Thymus (tissue), 14 donors: ENCODE data around the gene SLC28A3. TPM values are rescaled to one million over a fixed set of nuclear protein-coding genes. Genes with fewer than 3 reads are reported as not detected.
"Not testable (repeated sequence)": the region's sequence is repeated elsewhere in the genome, so short reads cannot be mapped to it uniquely, and the experiment has no call there.

Experiments used
- DNase-seq, 9 donors: peaks; one replicate each; pipeline ENCODE4 v3.0.0-alpha.2; 2013; ENCODE audit warnings: low spot score in 9 of 9, low read depth in 6 of 9, missing footprints in 1 of 9
- H3K27ac ChIP-seq, 2 donors: one replicate each; pipeline ENCODE4 v1.5.1; 2013; ENCODE audit warnings: control low read depth in 1 of 2, low read depth in 1 of 2, low read length in 1 of 2, mild to moderate bottlenecking in 1 of 2, moderate library complexity in 1 of 2
- H3K27me3 ChIP-seq, 2 donors: one replicate each; pipeline ENCODE4 v1.5.1; 2013; ENCODE audit warnings: low read length in 1 of 2; ENCODE audit not compliant: control insufficient read depth in 2 of 2, insufficient read depth in 1 of 2
- H3K36me3 ChIP-seq, 2 donors: one replicate each; pipeline ENCODE4 v1.5.1; 2013; ENCODE audit warnings: low read length in 1 of 2, mild to moderate bottlenecking in 1 of 2, moderate library complexity in 1 of 2; ENCODE audit not compliant: control insufficient read depth in 2 of 2, insufficient read depth in 2 of 2
- H3K4me1 ChIP-seq, 2 donors: one replicate each; pipeline ENCODE4 v1.5.1; 2013; ENCODE audit warnings: low read length in 2 of 2; ENCODE audit not compliant: control insufficient read depth in 2 of 2, insufficient read depth in 2 of 2
- H3K4me3 ChIP-seq, 2 donors: one replicate each; pipeline ENCODE4 v1.5.1; 2013; ENCODE audit warnings: low read length in 2 of 2, control low read depth in 1 of 2, mild to moderate bottlenecking in 1 of 2
- H3K9me3 ChIP-seq, 2 donors: one replicate each; pipeline ENCODE4 v1.5.1; 2013; ENCODE audit warnings: low read length in 1 of 2, mild to moderate bottlenecking in 1 of 2; ENCODE audit not compliant: control insufficient read depth in 2 of 2, insufficient read depth in 1 of 2
- WGBS: extraction: QIAGEN DNeasy Blood & Tissue Kit; methylation state at CpG from one replicate; pipeline ENCODE4 v1.1.7; 2013; 5-methylcytosine and 5-hydroxymethylcytosine counted together
- long read RNA-seq, 10 donors: transcript quantifications; one replicate each; lab custom pipeline, GENCODE V29; 2026
- polyA plus RNA-seq: library from polyadenylated mRNA; stranded (reverse); fragments of 200-250 nt; gene quantifications from one replicate; pipeline ENCODE4 v1.2.3, GENCODE V29; 2013
- total RNA-seq: library from RNA; stranded (reverse); fragments of 120-200 nt; gene quantifications from one replicate; pipeline ENCODE4 v1.2.4, GENCODE V29; 2013
- donor health status: healthy.

Gene SLC28A3, protein sequence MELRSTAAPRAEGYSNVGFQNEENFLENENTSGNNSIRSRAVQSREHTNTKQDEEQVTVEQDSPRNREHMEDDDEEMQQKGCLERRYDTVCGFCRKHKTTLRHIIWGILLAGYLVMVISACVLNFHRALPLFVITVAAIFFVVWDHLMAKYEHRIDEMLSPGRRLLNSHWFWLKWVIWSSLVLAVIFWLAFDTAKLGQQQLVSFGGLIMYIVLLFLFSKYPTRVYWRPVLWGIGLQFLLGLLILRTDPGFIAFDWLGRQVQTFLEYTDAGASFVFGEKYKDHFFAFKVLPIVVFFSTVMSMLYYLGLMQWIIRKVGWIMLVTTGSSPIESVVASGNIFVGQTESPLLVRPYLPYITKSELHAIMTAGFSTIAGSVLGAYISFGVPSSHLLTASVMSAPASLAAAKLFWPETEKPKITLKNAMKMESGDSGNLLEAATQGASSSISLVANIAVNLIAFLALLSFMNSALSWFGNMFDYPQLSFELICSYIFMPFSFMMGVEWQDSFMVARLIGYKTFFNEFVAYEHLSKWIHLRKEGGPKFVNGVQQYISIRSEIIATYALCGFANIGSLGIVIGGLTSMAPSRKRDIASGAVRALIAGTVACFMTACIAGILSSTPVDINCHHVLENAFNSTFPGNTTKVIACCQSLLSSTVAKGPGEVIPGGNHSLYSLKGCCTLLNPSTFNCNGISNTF
- total RNA-seq (1.3 TPM), polyA plus RNA-seq (1.8 TPM)
- long read RNA-seq, donor 1: 0 reads
- long read RNA-seq, donor 2: 0 reads
- long read RNA-seq, donor 3: 0 reads
- long read RNA-seq, donor 4: 0 reads
- long read RNA-seq, donor 5: 0 reads
- long read RNA-seq, donor 6, full-length matches to known transcripts: 1 of 1 reads
- long read RNA-seq, donor 6, partial matches to known transcripts: 0 of 1 reads
- long read RNA-seq, donor 6, other reads (novel, unspliced or antisense): 0 of 1 reads
- long read RNA-seq, donor 7: 0 reads
- long read RNA-seq, donor 8: 0 reads
- long read RNA-seq, donor 9: 0 reads
- long read RNA-seq, donor 10: 0 reads

DNA sequence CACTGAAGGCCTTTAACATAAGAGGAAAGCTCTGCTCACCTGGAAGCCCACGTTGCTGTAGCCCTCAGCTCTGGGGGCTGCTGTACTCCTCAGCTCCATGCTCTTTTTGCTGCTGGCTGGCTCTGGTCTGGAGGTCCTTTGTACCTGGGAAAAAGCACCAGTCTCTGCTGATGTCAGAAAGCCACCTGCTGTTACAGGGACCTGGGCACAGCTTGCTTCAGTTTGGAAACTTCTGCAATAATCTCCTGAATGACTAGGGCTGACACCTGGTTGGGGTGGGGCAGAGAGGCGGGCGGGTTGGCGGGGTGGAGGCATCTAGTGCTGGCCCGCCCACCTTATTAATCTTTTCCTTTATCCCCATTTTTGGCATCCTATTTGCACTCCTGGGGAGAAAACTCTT lies at the start of gene SLC28A3:
TSS of gene SLC28A3 (minus strand) at position 224 of the 400 bp plus-strand sequence. CDS start at position 99, 125 bp downstream.
- H3K27me3 ChIP-seq: no peaks in the 10 kb centered on the region
- WGBS: 88% methylated on average over 5 of the region's 5 CpGs
- peak within 1 kb of the TSS in 1 of 2 donors; percentile 58 for H3K27ac ChIP-seq
- peaks cover 0 to 7% of the 10 kb centered on the region in 2 donors for H3K4me1 ChIP-seq
- H3K36me3 ChIP-seq: no peaks in the 10 kb centered on the region
- DNase-seq: no peak
- H3K4me3 ChIP-seq: no peak within 1 kb of the TSS
- no peaks in the 10 kb centered on the region for H3K9me3 ChIP-seq

DNA sequence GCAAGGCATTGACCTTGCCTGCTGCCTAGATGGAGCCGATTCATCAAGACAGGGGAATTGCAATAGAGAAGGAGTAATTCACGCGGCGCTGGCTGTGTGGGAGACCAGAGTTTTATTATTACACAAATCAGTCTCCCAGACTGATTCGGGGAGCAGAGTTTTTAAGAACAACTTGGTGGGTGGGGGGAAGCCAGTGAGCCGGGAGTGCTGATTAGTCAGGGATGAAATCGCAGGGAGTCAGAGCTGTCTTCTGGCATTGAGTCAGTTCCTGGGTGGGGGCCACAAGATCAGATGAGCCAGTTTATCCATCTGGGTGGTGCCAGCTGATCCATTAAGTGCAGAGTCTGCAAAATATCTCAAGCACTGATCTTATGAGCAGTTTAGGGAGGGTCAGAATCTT lies 49.7 kb upstream of the SLC28A3 start:
- not testable (repeated sequence) for H3K4me3 ChIP-seq, H3K4me1 ChIP-seq, H3K9me3 ChIP-seq, H3K27me3 ChIP-seq, H3K36me3 ChIP-seq, DNase-seq, H3K27ac ChIP-seq
- 92% methylated on average over 7 of the region's 7 CpGs for WGBS

DNA sequence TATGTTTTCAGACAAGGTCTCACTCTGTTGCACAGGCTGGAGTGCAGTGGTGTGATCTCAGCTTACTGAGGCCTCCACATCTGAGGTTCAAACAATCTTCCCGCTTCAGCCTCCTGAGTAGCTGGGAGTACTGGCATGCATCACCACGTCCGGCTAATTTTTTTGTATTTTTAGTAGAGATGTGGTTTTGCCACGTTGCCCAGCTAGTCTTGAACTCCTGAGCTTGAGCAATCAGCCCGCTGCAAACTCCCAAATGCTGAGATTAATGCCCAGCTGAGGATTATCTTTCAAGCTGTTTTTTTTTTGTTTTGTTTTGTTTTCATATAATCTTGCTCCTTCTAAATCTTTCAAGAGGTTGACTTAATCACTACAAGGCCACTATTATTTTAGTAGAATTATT lies 47.3 kb upstream of the SLC28A3 start:
- Histone ChIP-seq H3K36me3 (no peaks in the 10 kb centered on the region), H3K9me3 (no peaks in the 10 kb centered on the region), H3K4me1 (no peaks in the 10 kb centered on the region), H3K4me3 (no peak overlapping the region), H3K27ac (no peak overlapping the region), H3K27me3 (no peaks in the 10 kb centered on the region)
- 95% methylated on average over 5 of the region's 5 CpGs for WGBS
- DNase-seq: no peak

DNA sequence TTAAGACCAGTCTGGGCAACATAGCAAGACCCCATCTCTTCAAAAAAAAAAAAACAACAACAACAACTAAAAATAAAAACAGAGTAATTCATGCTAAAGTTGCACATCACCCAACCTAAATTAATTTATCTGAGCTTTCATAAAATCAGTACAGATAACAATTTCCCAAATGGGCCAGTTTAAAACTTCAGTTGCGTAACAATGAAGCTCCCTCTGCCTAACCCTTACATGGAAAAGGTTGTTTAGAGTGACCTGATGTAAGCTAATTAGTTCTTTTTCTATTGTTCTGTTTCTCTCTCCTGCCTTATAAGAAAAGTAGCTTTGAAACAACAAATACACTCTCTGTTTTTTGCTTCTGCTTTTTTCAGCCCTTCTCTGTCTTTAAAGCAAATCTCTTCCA lies 46.2 kb upstream of the SLC28A3 start:
- H3K9me3 ChIP-seq: no peaks in the 10 kb centered on the region
- no peak overlapping the region for H3K27ac ChIP-seq
- 99% methylated on average over 1 of the region's 1 CpG for WGBS
- no peaks in the 10 kb centered on the region for H3K27me3 ChIP-seq
- no peak for DNase-seq
- no peaks in the 10 kb centered on the region for H3K4me1 ChIP-seq
- H3K36me3 ChIP-seq: no peaks in the 10 kb centered on the region
- no peak overlapping the region for H3K4me3 ChIP-seq

DNA sequence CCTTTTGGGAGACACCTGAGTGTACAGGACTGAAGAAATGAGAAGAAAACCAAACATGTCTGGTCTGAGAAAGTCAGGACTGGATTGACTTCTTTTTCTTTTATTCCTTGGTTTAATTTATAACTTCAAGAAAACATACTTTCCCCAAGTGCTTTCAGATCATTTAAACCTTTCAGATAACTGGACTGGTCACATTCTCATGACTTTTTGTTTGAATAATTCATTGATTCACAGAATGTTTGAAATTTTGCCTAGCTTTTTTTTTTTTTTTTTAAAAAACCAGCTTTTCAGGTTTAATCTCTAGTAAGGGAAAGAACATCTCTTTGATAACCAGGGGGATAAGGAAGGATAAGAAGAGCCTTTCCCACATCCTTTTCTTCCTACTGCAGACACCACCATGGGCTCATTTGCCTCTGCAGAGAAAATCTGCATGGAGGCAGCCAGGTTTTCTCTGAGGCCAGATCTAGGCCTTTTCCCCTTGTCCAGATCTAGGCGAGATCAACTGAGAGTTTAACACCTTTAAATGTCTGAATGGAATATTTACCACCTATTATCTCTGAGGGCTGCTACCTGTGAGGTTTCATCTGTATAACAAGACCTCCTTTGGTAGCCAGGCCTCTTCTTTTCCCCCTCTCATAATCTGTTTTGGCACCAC lies 45.0 kb upstream of the SLC28A3 start:
- Histone ChIP-seq H3K9me3 (no peaks in the 10 kb centered on the region), H3K27ac (no peak overlapping the region), H3K27me3 (no peaks in the 10 kb centered on the region), H3K4me3 (no peak overlapping the region), H3K4me1 (no peaks in the 10 kb centered on the region), H3K36me3 (no peaks in the 10 kb centered on the region)
- DNase-seq: no peak
- WGBS: 93% methylated on average over 1 of the region's 1 CpG

DNA sequence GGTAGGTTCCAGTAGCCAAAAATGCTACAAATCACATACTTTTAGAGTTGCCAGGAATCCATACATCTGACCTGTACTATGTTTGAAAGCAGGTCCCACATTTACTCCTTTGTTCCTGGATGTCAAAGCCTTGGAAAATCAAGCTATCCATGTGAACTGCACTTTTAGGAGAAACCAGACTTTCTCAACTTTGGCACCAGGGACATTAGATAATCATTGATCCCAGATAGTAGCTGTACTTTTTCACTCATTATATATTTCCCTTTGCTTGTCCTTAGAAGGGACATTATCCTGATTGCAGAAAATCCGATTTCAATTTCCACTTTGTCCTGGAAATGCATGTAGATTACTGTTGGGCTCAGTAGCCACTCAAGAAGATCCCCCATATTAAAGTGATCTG lies 44.1 kb upstream of the SLC28A3 start:
- no peak overlapping the region for H3K4me3 ChIP-seq
- no peaks in the 10 kb centered on the region for H3K4me1 ChIP-seq
- no peak overlapping the region for H3K27ac ChIP-seq
- WGBS: 97% methylated on average over 1 of the region's 1 CpG
- no peaks in the 10 kb centered on the region for H3K36me3 ChIP-seq
- no peaks in the 10 kb centered on the region for H3K27me3 ChIP-seq
- no peaks in the 10 kb centered on the region for H3K9me3 ChIP-seq
- DNase-seq: no peak

DNA sequence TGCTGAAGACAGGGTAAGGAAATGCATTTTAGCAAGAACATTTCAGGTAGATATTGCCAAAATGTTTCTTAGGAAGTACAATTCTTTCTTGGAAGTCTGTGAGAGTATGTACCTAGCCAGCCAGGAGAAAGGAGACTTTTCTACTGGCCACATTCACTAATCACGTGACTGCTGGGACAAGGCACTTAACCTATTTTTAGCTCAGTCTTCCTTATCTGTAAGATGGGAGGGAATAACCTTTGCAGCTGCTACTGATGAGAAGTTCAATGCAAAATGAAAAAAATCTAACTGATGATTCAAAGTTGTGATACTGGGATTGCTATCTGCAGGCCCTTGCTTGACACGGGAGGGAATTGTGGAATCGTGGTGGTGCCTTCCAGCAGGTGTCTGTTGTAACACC lies 42.6 kb upstream of the SLC28A3 start:
- no peaks in the 10 kb centered on the region for H3K27me3 ChIP-seq
- H3K9me3 ChIP-seq: no peaks in the 10 kb centered on the region
- DNase-seq: no peak
- H3K27ac ChIP-seq: no peak overlapping the region
- H3K36me3 ChIP-seq: no peaks in the 10 kb centered on the region
- 85% methylated on average over 3 of the region's 3 CpGs for WGBS
- no peak overlapping the region for H3K4me3 ChIP-seq
- H3K4me1 ChIP-seq: no peaks in the 10 kb centered on the region

DNA sequence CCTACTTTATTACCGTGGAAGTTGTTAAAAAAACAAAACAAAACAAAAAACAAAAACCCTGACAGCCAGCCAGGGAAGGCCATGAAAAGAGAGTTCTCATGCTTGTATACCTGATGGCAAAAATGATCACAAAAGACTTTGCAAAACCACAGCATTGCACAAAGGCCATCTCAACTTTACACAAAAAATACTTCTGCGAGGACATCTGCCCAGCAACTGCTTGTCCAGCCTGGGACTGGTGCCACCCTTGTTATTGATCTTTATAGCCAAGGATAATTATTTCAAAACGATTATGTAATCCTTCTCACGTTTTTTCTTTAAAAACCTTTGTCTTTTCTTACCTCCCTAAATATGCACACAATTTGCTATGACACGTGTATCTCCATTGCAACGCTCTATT lies 42.2 kb upstream of the SLC28A3 start:
- Histone ChIP-seq H3K9me3 (no peaks in the 10 kb centered on the region), H3K4me3 (no peak overlapping the region), H3K36me3 (no peaks in the 10 kb centered on the region), H3K4me1 (no peaks in the 10 kb centered on the region), H3K27me3 (no peaks in the 10 kb centered on the region), H3K27ac (no peak overlapping the region)
- 92% methylated on average over 6 of the region's 6 CpGs for WGBS
- DNase-seq: no peak
